GM19351 (cell line): ENCODE data around the gene BRICD5.
"Not testable (repeated sequence)": the region's sequence is repeated elsewhere in the genome, so short reads cannot be mapped to it uniquely, and the experiment has no call there.

ENCODE experiments used
- ATAC-seq: cut with Tn5 transposase; IDR thresholded peaks from one replicate; pipeline ENCODE4 v1.9.1; 2021; ENCODE audit warnings: mild to moderate bottlenecking, moderate library complexity; ENCODE audit not compliant: unreplicated experiment

Gene BRICD5

GRCh38 chr16:2223221-2223941 is 12.7 kb upstream of the BRICD5 start, which contains the start of gene E4F1:
E4F1 (plus strand) TSS chr16:2223591; CDS start chr16:2223614, 23 bp downstream.
- ATAC-seq: peak; percentile 94

DNA sequence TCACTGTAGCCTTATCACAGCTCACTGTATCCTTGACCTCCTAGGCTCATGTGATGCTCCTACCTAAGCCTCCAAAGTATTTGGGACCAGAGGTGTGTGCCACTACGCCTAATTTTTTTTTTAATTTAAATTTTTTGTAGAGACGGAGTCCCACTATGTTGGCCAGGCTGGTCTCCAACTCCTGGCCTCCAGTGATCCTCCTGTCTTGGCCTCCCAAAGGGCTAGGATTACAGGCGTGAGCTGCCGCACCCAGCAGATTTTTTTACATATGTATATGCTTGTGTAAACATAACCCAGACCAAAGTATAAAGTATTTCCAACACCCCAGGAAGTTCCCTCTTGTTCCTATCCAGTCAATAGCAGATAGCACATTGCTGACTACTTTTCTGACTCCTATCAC is 5.7 kb upstream of the BRICD5 start:
- ATAC-seq: no peak

GRCh38 chr16:2214719-2214968 is 4.0 kb upstream of the BRICD5 start, which contains the start of gene PGP:
PGP (minus strand) TSS chr16:2214840; CDS start chr16:2214777, 63 bp downstream.
- peak; percentile 85 for ATAC-seq

DNA sequence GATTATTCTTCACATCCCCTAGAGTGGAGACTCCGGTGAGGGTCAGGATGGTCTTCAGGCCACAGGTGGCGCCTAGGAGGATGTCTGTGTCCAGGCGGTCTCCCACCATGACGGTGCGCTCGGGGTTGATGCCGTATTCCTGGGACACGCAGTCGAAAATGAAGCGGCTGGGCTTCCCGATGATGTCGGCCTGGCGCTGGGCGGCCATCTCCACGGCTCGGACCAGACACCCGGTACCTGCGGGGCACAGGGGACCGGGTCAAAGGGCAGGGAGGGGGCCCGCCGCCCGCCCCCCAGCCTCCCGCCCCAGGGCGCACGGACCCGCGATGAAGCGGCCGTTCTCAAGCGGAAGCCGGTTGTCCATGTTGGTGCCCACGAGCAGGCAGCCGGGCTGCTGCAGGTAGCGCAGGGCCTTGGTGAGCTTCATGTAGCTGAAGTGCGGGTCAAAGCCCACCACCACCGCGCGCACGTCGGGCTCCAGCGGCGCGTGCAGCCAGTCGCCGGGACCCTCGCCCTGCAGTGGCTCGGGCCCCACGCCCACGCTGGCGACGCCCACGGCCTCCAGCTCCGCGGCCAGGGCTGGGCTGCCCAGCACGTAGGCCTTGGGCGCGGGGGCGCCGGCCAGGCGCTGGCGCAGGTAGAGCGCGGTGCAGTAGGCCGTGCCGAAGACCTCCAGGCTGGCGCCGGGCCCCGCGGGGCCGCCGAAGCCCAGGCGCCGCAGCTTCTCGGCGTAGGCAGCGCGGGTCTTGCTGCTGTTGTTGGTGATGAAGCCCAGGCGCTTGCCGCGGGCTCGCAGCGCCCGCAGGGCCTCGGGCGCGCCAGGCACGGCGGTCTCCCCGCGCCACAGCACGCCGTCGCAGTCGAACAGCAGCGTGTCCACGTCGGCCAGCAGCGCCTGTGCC is 3.4 kb upstream of the BRICD5 start:
- no peak for ATAC-seq

GRCh38 chr16:2212362-2213324 is 2.0 kb upstream of the BRICD5 start:
- no peak for ATAC-seq

- no peak for ATAC-seq
These were observed 1.3 kb upstream of the BRICD5 start for GRCh38 chr16:2211923-2212347.

- no peak for ATAC-seq
These were observed 692 bp downstream of the BRICD5 start for GRCh38 chr16:2210009-2210332.

GRCh38 chr16:2209258-2210008 is 1.2 kb downstream of the BRICD5 start:
- ATAC-seq: no peak

DNA sequence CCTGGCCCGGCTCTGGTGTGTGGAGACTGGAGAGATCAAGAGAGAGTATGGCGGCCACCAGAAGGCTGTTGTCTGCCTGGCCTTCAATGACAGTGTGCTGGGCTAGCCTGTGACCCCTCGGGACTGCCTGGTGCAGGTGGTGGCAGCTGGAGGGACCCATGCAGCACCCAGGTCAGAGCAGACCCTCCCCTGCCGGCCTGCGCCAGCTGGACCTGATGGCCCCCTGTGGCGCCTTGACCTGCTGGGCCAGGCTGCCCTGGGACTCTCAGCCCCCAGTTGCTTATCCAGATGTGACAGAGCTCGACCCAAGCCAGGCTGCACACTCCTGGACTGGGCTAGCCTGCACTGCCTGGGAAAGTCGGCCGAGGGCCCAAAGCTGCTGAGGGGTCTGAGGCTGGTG is 1.9 kb downstream of the BRICD5 start:
- no peak for ATAC-seq

DNA sequence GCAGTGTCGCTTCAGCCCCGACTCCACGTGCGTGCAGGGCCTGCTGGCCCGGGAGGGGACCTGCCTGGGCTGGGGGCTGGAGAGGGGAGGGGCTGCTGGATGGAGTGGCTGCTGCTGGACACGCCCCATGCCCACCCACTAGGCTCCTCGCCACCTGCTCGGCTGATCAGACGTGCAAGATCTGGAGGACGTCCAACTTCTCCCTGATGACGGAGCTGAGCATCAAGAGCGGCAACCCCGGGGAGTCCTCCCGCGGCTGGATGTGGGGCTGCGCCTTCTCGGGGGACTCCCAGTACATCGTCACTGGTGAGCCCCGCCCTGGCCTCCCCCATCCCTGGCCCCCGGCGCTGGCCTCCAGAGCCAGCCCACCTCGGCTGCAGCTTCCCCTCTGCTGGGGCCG is 2.4 kb downstream of the BRICD5 start:
- ATAC-seq: no peak

GRCh38 chr16:2207872-2208271 is 2.8 kb downstream of the BRICD5 start:
- no peak for ATAC-seq

GRCh38 chr16:2206780-2207433 is 3.8 kb downstream of the BRICD5 start:
- no peak for ATAC-seq

- no peak for ATAC-seq
These were observed 4.3 kb downstream of the BRICD5 start for GRCh38 chr16:2206420-2206779.

DNA sequence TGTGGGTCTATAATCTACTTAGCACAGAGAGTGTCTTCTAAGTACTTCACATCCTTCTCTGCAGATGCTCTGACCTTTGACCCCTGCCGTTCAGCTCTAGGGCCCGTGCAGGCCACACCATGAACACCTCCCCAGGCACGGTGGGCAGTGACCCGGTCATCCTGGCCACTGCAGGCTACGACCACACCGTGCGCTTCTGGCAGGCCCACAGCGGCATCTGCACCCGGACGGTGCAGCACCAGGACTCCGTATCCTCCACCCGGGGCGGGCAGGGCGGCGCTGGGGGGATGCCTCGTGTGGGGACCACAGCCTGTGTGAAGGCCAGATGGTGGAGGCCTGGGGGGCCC is 4.7 kb downstream of the BRICD5 start:
- ATAC-seq: peak; percentile 29

- ATAC-seq: peak; percentile 70
These were observed 5.3 kb downstream of the BRICD5 start, which contains the start of gene MLST8 for GRCh38 chr16:2205104-2205966. MLST8 (plus strand) TSS chr16:2205454; CDS start chr16:2206086, 632 bp downstream.

DNA sequence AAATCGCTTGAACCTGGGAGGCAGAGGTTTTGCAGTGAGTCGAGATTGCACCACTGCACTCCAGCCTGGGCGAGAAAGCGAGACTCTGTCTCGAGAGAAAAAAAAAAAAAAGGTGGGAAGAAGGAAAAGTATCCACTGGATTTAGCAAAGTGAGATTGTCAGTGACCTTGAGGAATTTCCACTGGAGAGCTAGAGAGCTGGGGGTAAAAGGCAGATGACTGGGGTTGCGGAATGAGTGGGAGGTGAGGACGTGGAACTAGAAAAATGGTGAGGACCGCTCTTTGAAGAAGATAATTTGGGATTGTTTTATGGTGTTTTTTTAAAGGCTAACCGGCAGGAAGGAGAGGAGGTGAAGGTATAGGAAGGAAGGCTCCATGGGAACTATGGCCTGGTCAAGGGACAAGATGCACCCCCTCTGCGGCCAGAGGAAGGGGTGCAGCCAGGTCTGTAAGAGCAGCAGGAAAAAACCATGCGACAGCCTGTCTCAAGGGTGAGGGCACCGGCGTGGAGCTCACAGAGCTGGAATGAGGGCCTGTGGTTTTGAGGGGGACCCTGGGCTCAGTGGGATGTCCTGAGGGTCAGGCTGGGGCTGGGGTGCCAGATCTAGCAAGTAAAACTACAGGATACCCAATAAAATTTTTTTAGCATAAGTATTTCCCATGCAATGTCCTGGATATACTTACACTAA is 6.1 kb downstream of the BRICD5 start:
- ATAC-seq: no peak

DNA sequence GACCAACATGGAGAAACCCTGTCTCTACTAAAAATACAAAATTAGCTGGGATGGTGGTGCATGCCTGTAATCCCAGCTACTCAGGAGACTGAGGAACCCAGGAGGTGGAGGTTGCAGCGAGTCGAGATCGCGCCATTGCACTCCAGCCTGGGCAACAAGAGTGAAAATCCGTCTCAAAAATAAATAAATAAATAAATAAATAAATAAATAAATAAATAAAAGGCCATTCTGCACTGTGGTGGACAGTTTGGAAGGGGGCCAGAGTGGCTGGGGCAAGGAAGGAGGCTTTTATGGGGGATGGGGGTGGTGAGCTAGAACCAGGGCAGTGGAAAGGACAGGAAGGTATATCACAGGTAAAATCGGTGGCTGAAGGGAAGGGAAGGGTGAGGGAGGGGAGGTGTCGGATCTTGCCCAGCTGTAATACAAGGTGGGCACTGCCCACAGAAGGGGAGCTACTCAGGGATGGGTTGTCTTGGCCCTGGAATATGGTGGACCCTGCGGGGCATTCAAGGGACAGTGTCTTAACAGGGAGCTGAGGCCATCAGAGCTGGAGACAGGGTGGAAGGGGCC is 7.5 kb downstream of the BRICD5 start:
- ATAC-seq: not testable (repeated sequence)

- ATAC-seq: no peak
These were observed 10.3 kb downstream of the BRICD5 start for GRCh38 chr16:2200313-2200712.
